ENCODE measurements around the gene TMEM127. TPM values are rescaled to one million over a fixed set of nuclear protein-coding genes. Genes with fewer than 3 reads are reported as not detected.
"Not testable (repeated sequence)": the region's sequence is repeated elsewhere in the genome, so short reads cannot be mapped to it uniquely, and the experiment has no call there.

Gene TMEM127
- total RNA-seq, 4 donors from 2014 or later = 18.5 to 131 (median 82.0) TPM

- Histone ChIP-seq H3K36me3 (peaks cover 0 to 24% (median 8%) of the 10 kb centered on the region in 4 donors), H3K4me3 (no peak overlapping the region), H3K9me3 (no peaks in the 10 kb centered on the region), H3K27me3 (no peaks in the 10 kb centered on the region), H3K27ac (peak overlapping the region; percentile 62 to 89 (median 88)), H3K4me1 (peaks cover 32 to 64% (median 45%) of the 10 kb centered on the region in 4 donors)
- DNase-seq = no peak
- no peak for TF ChIP-seq EP300 (IDR thresholded peaks at IDR 0.05; ENCODE audit: low read depth)
- TF ChIP-seq, protein P1, sequence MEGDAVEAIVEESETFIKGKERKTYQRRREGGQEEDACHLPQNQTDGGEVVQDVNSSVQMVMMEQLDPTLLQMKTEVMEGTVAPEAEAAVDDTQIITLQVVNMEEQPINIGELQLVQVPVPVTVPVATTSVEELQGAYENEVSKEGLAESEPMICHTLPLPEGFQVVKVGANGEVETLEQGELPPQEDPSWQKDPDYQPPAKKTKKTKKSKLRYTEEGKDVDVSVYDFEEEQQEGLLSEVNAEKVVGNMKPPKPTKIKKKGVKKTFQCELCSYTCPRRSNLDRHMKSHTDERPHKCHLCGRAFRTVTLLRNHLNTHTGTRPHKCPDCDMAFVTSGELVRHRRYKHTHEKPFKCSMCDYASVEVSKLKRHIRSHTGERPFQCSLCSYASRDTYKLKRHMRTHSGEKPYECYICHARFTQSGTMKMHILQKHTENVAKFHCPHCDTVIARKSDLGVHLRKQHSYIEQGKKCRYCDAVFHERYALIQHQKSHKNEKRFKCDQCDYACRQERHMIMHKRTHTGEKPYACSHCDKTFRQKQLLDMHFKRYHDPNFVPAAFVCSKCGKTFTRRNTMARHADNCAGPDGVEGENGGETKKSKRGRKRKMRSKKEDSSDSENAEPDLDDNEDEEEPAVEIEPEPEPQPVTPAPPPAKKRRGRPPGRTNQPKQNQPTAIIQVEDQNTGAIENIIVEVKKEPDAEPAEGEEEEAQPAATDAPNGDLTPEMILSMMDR (IDR thresholded peaks at IDR 0.05) = no peak
- no peak for TF ChIP-seq POLR2AphosphoS5 (IDR thresholded peaks at IDR 0.05)
- TF ChIP-seq POLR2A (IDR thresholded peaks at IDR 0.05) = no peak
- in situ Hi-C loops (cut with MboI; ENCODE audit: low pct_ligation_motif_present in 1 of 4, low pct_unique_long_range_greater_than_20kb in 1 of 4, low sequenced_read_pairs in 3 of 4) (loop anchor here in 1 of 4 donors (25.0 kb wide), 1 partner anchor 246 kb away; no protein-coding TSS in a partner anchor), intact Hi-C loops (cut with DNase I; ENCODE audit: low total_unique reads) (no loop called here)
- WGBS, 2 donors (ENCODE audit: low coverage in 1 of 2) = 79 to 100% methylated on average over 1 to 7 of the region's 7 CpGs
Observed at GRCh38 chr2:96258166-96259022, 7.4 kb downstream of the TMEM127 start.

- H3K9me3 ChIP-seq; DNase-seq; H3K27me3 ChIP-seq; H3K4me3 ChIP-seq; intact Hi-C loops (cut with DNase I; ENCODE audit: low total_unique reads): not testable (repeated sequence)
- in situ Hi-C loops (cut with MboI; ENCODE audit: low pct_ligation_motif_present in 1 of 4, low pct_unique_long_range_greater_than_20kb in 1 of 4, low sequenced_read_pairs in 3 of 4) = loop anchor here in 1 of 4 donors (25.0 kb wide), 1 partner anchor 245 kb away; no protein-coding TSS in a partner anchor
- WGBS, 2 donors (ENCODE audit: low coverage in 1 of 2) = 94 to 100% methylated on average over 1 to 3 of the region's 3 CpGs
- Histone ChIP-seq H3K36me3 (peaks cover 0 to 29% (median 12%) of the 10 kb centered on the region in 4 donors), H3K4me1 (peaks cover 32 to 59% (median 45%) of the 10 kb centered on the region in 4 donors), H3K27ac (peak overlapping the region; percentile 62 to 89 (median 88))
Observed at GRCh38 chr2:96257744-96258143, 8.1 kb downstream of the TMEM127 start.

DNA sequence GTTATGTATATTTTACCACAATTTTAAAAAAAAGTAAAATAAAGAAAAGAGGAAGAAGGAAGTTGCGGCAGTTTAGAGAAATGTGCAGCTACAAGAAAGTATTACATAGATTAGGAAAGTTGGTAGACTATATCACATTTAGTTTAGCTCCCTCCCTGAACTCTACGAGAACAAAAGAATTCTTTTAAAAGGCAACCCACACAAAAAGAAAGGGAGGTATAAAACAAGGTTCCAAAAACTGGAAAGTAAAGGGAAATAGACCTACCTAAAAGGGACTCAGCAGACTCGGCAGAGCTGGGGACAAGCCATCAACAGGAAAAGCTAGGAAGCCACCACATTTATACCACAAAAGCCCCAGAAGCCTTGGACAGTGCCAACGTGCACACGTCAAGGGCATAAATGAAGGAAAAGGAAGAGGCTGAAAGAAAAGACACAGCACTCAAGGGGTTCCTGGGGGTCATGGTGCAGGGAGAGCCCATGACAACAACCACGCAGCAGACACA, 9.1 kb downstream of the TMEM127 start:
- DNase-seq = no peak
- intact Hi-C loops (cut with DNase I; ENCODE audit: low total_unique reads) = no loop called here
- Histone ChIP-seq H3K4me1 (peaks cover 28 to 48% (median 40%) of the 10 kb centered on the region in 4 donors), H3K36me3 (peaks cover 0 to 39% (median 12%) of the 10 kb centered on the region in 4 donors), H3K27ac (peak overlapping the region; percentile 40 to 89 (median 58)), H3K4me3 (no peak overlapping the region), H3K9me3 (no peaks in the 10 kb centered on the region), H3K27me3 (no peaks in the 10 kb centered on the region)
- WGBS, 2 donors (ENCODE audit: low coverage in 1 of 2) = 72 to 86% methylated on average over 5 to 6 of the region's 6 CpGs
- no peak for TF ChIP-seq POLR2A (IDR thresholded peaks at IDR 0.05)
- TF ChIP-seq POLR2AphosphoS5 (IDR thresholded peaks at IDR 0.05) = no peak
- no peak for TF ChIP-seq EP300 (IDR thresholded peaks at IDR 0.05; ENCODE audit: low read depth)
- TF ChIP-seq, protein P1 (IDR thresholded peaks at IDR 0.05) = no peak
- in situ Hi-C loops (cut with MboI; ENCODE audit: low pct_ligation_motif_present in 1 of 4, low pct_unique_long_range_greater_than_20kb in 1 of 4, low sequenced_read_pairs in 3 of 4) = loop anchor here in 1 of 4 donors (25.0 kb wide), 1 partner anchor 244 kb away; no protein-coding TSS in a partner anchor

DNA sequence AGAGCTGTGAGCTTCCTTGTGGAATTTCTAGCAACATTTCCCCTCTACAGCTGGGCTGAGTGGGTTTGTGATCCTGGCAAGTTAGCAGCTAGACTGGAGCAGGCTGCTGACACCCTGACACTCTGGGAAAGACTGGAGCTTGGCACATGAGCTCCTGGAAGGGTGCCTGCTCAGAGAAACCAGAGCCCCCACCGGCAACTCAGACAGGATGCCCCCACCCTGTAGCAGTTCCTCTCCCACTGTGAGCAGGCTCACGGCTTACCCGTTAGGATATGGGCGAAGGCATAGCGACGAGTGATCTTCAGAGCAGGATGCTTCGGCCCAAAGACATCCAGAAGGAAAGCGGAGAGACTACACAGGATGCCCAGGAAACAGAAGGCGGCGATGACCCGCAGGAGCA, 11.2 kb downstream of the TMEM127 start:
- no peaks in the 10 kb centered on the region for H3K9me3 ChIP-seq
- TF ChIP-seq, protein P1 (IDR thresholded peaks at IDR 0.05) = no peak
- TF ChIP-seq EP300 (IDR thresholded peaks at IDR 0.05; ENCODE audit: low read depth) (no peak), POLR2A (IDR thresholded peaks at IDR 0.05) (no peak), POLR2AphosphoS5 (IDR thresholded peaks at IDR 0.05) (no peak)
- H3K27ac ChIP-seq = peak overlapping the region in 2 of 4 donors; percentile 9 to 37
- DNase-seq = no peak
- H3K27me3 ChIP-seq = no peaks in the 10 kb centered on the region
- WGBS, 2 donors (ENCODE audit: low coverage in 1 of 2) = 92 to 100% methylated on average over 1 to 11 of the region's 11 CpGs
- peaks cover 11 to 32% (median 19%) of the 10 kb centered on the region in 4 donors for H3K4me1 ChIP-seq
- intact Hi-C loops (cut with DNase I; ENCODE audit: low total_unique reads) = no loop called here
- peaks cover 0 to 41% (median 12%) of the 10 kb centered on the region in 4 donors for H3K36me3 ChIP-seq
- in situ Hi-C loops (cut with MboI; ENCODE audit: low pct_ligation_motif_present in 1 of 4, low pct_unique_long_range_greater_than_20kb in 1 of 4, low sequenced_read_pairs in 3 of 4) = loop anchor here in 1 of 4 donors (25.0 kb wide), 1 partner anchor 242 kb away; no protein-coding TSS in a partner anchor
- no peak overlapping the region for H3K4me3 ChIP-seq
